Epithelial cell of esophagus (primary cell): ENCODE measurements around the gene PTPN18.

Source experiments
- DNase-seq: peaks from one replicate; pipeline ENCODE4 v3.0.0; 2010; ENCODE audit warnings: low read depth
- H3K4me3 ChIP-seq: 2 replicates; pipeline ENCODE4 v1.5.1; 2011; ENCODE audit warnings: mild to moderate bottlenecking, low read length, control low read depth
- TF ChIP-seq, protein P1 (sequence below): IDR thresholded peaks from 2 replicates; pipeline ENCODE4 v1.5.1; 2011; ENCODE audit warnings: low read depth, mild to moderate bottlenecking, low read length, control low read depth, inconsistent platforms; ENCODE audit not compliant: insufficient read depth; ENCODE audit errors: missing control alignments

The PTPN18 gene

DNA sequence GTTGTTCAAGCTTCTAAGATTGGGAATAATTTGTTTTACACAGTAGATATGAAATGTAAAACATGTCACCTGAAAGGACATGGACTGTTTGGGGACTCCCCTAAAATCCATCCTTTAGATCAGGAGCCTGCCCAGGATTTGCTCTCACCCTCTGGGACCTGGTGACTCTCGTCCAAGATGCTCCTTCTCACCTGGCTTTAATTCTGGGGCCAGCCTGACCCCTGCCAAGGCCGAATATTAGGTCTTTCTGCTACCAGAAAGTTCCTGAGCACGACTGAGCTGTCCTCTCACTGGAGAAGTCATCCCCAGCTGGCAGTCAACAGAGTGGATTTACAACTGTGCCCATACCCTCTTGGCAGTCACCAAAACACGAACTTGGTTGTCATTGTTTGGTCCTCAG, 25.3 kb downstream of the PTPN18 start:
- no peak overlapping the region for H3K4me3 ChIP-seq
- DNase-seq = no peak
- TF ChIP-seq, protein P1, sequence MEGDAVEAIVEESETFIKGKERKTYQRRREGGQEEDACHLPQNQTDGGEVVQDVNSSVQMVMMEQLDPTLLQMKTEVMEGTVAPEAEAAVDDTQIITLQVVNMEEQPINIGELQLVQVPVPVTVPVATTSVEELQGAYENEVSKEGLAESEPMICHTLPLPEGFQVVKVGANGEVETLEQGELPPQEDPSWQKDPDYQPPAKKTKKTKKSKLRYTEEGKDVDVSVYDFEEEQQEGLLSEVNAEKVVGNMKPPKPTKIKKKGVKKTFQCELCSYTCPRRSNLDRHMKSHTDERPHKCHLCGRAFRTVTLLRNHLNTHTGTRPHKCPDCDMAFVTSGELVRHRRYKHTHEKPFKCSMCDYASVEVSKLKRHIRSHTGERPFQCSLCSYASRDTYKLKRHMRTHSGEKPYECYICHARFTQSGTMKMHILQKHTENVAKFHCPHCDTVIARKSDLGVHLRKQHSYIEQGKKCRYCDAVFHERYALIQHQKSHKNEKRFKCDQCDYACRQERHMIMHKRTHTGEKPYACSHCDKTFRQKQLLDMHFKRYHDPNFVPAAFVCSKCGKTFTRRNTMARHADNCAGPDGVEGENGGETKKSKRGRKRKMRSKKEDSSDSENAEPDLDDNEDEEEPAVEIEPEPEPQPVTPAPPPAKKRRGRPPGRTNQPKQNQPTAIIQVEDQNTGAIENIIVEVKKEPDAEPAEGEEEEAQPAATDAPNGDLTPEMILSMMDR = no peak

DNA sequence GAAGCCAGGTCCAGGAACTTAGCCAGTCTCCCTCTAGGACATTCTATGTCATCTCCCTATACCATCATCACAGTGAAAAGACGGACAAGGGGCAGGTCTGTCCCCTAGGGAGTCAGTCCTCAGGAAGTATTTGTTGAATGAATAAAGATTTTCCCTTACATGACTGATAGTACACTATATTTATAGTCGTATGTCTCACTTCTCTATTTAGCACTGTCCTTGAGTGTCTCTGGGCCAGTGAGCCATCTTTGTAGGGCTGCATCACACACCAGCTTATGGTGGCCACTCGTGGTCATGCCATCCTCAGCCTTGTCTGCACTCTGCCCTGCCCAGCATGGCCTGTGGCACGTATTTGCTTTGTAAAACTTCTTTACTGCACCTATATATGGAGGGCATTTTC, 25.8 kb downstream of the PTPN18 start:
- TF ChIP-seq, protein P1 = no peak
- no peak for DNase-seq
- H3K4me3 ChIP-seq = no peak overlapping the region

DNA sequence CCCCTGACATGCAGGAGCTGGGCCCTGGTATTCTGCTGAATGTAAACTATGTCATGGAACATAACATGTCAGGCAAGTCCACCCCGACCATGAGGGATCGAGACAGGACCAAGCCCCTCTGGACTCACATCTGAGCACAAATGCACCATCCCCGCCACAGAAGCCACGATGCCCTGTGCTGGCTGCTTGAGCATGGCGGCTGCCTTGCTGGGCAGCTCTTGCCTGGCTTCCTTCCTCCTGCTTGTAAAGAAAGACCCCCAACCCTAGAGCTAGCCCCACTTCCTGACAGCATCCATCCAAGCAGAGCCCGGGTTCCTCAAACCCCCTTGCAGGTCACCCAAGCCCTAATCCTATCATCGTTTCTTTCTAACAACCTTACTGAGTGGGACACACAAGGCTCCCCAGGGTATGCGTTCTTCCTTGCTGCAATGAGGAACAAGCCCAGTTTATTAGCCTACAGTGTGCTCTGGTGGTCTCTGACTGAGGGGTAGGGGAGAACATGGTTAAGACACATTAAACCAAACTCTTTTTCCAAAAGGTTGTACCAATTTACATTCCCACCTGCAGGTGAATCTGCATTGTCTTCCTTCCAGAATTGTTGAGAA, 26.6 kb downstream of the PTPN18 start:
- H3K4me3 ChIP-seq = no peak overlapping the region
- TF ChIP-seq, protein P1 = no peak
- DNase-seq = no peak

DNA sequence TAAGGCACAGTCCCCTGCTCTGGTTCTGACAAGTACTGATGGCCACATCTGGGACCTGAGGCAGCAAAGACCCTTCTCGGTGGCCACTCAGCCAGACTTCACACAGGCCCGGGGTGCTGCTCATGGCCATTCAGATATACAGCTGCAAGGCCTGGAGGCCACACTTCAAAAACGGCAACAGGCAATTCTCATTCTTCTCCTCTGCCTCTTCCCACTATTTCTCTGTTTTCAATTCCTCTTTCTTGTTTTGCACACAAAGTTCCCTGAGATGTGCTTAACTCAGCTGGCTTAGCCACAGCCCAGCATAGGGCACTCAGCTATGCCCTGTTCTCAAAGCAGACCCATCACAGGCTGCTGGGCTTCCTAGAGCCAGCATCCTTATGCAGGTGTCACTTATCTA, 29.9 kb downstream of the PTPN18 start:
- no peak for DNase-seq
- H3K4me3 ChIP-seq = no peak overlapping the region
- TF ChIP-seq, protein P1 = no peak

DNA sequence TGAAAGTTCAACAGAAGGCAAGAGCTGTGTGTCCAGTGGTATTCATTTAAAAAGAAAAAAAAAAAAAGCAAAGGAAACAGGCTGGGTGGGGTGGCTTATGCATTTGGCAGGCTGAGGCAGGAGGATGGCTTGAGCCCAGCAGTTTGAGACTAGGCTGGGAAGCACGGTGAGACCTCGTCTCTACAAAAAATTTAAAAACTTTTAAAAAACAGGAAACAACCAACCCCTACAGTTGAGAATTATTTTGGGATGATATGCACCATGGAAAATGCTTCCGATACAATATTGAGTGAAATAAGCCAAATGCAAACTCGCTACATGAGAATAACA, 31.2 kb downstream of the PTPN18 start:
- no peak overlapping the region for H3K4me3 ChIP-seq
- TF ChIP-seq, protein P1 = no peak

DNA sequence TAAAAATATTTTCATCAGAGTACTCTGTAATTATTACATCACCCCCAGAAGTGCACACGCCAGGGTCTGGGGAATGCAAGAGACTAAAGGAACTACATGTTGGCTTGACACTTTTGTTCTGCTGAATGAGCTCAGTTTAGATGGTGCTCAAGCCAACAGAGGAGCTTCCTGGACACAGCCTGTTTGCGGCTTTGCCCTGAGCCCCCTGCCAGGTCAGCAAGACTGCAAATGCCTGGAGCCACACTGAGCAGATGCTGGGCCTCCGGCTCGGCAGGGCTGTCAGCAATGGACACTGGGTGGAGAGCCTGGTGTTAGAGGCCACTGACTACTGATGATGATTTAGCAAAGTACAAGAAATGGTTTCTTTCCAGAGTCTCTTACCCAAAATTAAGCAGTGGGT, 31.9 kb downstream of the PTPN18 start:
- H3K4me3 ChIP-seq = no peak overlapping the region
- TF ChIP-seq, protein P1 = no peak
- DNase-seq = no peak

More for the DNA sequence above, 31.2 kb downstream of the PTPN18 start:
- no peak for DNase-seq

DNA sequence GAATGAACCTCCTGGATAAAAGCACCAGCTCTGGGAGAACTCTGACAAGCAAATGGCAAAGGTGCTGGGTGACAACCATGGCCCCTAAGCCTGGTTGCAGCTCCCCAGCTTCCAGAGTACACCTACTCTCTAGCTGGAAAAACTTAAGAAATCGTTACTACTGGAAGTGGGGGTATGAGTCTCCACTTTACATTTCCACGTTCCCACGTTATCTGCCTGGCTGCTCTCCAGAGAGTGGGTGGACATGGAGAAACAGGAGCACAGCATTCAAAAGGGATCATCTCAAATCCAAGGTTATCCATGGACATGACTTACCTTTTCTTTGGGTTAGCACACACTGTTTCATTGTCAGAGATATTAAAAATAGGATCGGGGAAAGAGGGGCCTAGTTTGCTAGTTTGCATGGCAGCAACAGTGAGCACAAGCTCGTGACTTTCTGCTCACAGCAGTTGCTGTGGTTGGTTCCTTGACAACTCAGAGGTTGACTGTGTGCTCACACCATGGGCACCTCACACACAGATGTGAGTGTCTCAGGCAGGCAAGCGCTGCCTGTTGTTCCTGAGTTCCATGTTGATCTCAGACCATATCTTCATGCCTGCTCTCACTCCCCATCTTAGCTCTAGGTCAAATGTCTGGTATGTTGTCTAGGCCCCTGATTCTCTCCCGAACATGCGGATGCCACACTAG, 32.5 kb downstream of the PTPN18 start:
- no peak for DNase-seq
- H3K4me3 ChIP-seq = no peak overlapping the region
- TF ChIP-seq, protein P1 = no peak
